BE2C (cell line): ENCODE data around the gene FAM120A.

Source experiments
- DNase-seq: peaks from one replicate; pipeline ENCODE4 v3.0.0-alpha.2; 2020
- H3K27me3 ChIP-seq: fragments of 250-450 bp; sonication (Bioruptor Pico); 2 replicates; pipeline ENCODE4 v1.5.1; 2020; ENCODE audit warnings: mild to moderate bottlenecking
- H3K36me3 ChIP-seq: fragments of 250-450 bp; sonication (Bioruptor Pico); 2 replicates; pipeline ENCODE4 v1.5.1; 2020; ENCODE audit warnings: mild to moderate bottlenecking
- H3K4me1 ChIP-seq: fragments of 250-450 bp; sonication (Bioruptor Pico); 2 replicates; pipeline ENCODE4 v1.5.1; 2020
- H3K4me3 ChIP-seq: 2 replicates; pipeline ENCODE4 v1.5.1; 2011; ENCODE audit warnings: low read depth, low read length
- H3K9me3 ChIP-seq: fragments of 250-450 bp; sonication (Bioruptor Pico); 2 replicates; pipeline ENCODE4 v1.5.1; 2020
- TF ChIP-seq, protein P1 (sequence below): IDR thresholded peaks from 2 replicates; pipeline ENCODE4 v1.5.1; 2012; ENCODE audit warnings: mild to moderate bottlenecking, low read depth, low read length

Gene FAM120A

GRCh38 chr9:93566408-93567270 lies 115.2 kb downstream of the FAM120A start:
- Histone ChIP-seq H3K9me3 (no peaks in the 10 kb centered on the region), H3K36me3 (peaks cover 24% of the 10 kb centered on the region), H3K4me1 (no peaks in the 10 kb centered on the region; the same call in 1 of the 2 replicates), H3K4me3 (peak overlapping the region; percentile 63), H3K27me3 (no peaks in the 10 kb centered on the region)
- TF ChIP-seq, protein P1, sequence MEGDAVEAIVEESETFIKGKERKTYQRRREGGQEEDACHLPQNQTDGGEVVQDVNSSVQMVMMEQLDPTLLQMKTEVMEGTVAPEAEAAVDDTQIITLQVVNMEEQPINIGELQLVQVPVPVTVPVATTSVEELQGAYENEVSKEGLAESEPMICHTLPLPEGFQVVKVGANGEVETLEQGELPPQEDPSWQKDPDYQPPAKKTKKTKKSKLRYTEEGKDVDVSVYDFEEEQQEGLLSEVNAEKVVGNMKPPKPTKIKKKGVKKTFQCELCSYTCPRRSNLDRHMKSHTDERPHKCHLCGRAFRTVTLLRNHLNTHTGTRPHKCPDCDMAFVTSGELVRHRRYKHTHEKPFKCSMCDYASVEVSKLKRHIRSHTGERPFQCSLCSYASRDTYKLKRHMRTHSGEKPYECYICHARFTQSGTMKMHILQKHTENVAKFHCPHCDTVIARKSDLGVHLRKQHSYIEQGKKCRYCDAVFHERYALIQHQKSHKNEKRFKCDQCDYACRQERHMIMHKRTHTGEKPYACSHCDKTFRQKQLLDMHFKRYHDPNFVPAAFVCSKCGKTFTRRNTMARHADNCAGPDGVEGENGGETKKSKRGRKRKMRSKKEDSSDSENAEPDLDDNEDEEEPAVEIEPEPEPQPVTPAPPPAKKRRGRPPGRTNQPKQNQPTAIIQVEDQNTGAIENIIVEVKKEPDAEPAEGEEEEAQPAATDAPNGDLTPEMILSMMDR, result peak; percentile 85
- peak; percentile 99 for DNase-seq

- DNase-seq, result no peak
- TF ChIP-seq, protein P1, result no peak
- H3K4me1 ChIP-seq, result no peaks in the 10 kb centered on the region; the same call in 1 of the 2 replicates
- H3K9me3 ChIP-seq, result no peaks in the 10 kb centered on the region
- H3K4me3 ChIP-seq, result peak overlapping the region; percentile 63
- no peaks in the 10 kb centered on the region for H3K27me3 ChIP-seq
- H3K36me3 ChIP-seq, result peaks cover 16% of the 10 kb centered on the region
These were observed 115.9 kb downstream of the FAM120A start for GRCh38 chr9:93567271-93567959.

GRCh38 chr9:93568169-93568568 lies 116.7 kb downstream of the FAM120A start:
- Histone ChIP-seq H3K27me3 (no peaks in the 10 kb centered on the region), H3K36me3 (peaks cover 11% of the 10 kb centered on the region), H3K4me1 (no peaks in the 10 kb centered on the region; the same call in 1 of the 2 replicates), H3K9me3 (no peaks in the 10 kb centered on the region), H3K4me3 (no peak overlapping the region)
- no peak for DNase-seq
- TF ChIP-seq, protein P1, result no peak

- Histone ChIP-seq H3K36me3 (no peaks in the 10 kb centered on the region), H3K27me3 (no peaks in the 10 kb centered on the region), H3K9me3 (no peaks in the 10 kb centered on the region), H3K4me3 (no peak overlapping the region), H3K4me1 (no peaks in the 10 kb centered on the region; the same call in 1 of the 2 replicates)
- TF ChIP-seq, protein P1, result no peak
- no peak for DNase-seq
These were observed 118.2 kb downstream of the FAM120A start for GRCh38 chr9:93569621-93570174.

DNA sequence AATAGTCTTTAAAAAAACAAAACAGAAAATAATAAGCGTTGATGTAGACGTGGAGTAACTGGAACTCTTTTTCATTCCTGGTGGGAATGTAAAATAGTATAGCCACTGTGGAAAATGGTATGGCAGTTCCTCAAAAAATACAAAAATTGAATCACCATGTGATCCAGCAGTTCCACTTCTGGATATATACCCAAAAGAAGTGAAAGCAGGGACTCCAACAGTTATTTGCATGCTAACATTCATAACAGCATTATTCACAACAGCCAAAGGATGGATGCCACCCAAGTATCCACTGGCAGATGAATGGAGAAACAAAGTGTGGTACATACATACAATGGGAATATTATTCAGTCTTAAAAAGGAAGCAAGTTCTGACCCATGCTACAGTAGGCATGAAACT lies 120.7 kb downstream of the FAM120A start:
- Histone ChIP-seq H3K9me3 (no peaks in the 10 kb centered on the region), H3K27me3 (no peaks in the 10 kb centered on the region), H3K4me1 (no peaks in the 10 kb centered on the region), H3K4me3 (no peak overlapping the region), H3K36me3 (no peaks in the 10 kb centered on the region)
- DNase-seq, result no peak
- TF ChIP-seq, protein P1, result no peak
